Calu3 (cell line): ENCODE measurements around the gene AMPH. TPM values are rescaled to one million over a fixed set of nuclear protein-coding genes. Genes with fewer than 3 reads are reported as not detected.

Source experiments
- BruUV-seq: library from RNA; stranded (reverse); fragments of 400-500 nt; replicated peaks from 2 replicates; lab custom pipeline; 2021; lab: Mats Ljungman, UMichigan
- CTCF ChIA-PET: fragments of 300-600 bp; sonication (Branson Sonifier 250); formaldehyde crosslinking; loops from one replicate; lab custom pipeline; 2022; ENCODE audit warnings: antibody characterized with exemption; lab: Charles Lee
- DNase-seq: peaks from one replicate; pipeline ENCODE4 v3.0.0; 2022
- H3K27ac Mint-ChIP-seq: one replicate; pipeline ENCODE4 v1.8.0; 2022; ENCODE audit warnings: mixed read lengths; ENCODE audit not compliant: unreplicated experiment
- H3K27me3 Mint-ChIP-seq: one replicate; pipeline ENCODE4 v1.8.0; 2022; ENCODE audit warnings: mixed read lengths; ENCODE audit not compliant: unreplicated experiment
- H3K36me3 Mint-ChIP-seq: one replicate; pipeline ENCODE4 v1.8.0; 2022; ENCODE audit warnings: mild to moderate bottlenecking, moderate library complexity, mixed read lengths; ENCODE audit not compliant: insufficient read depth, unreplicated experiment
- H3K4me1 Mint-ChIP-seq: one replicate; pipeline ENCODE4 v1.8.0; 2022; ENCODE audit warnings: mild to moderate bottlenecking, low read depth, mixed read lengths; ENCODE audit not compliant: unreplicated experiment
- H3K4me3 Mint-ChIP-seq: one replicate; pipeline ENCODE4 v1.8.0; 2022; ENCODE audit warnings: mild to moderate bottlenecking, low read depth, moderate library complexity, mixed read lengths; ENCODE audit not compliant: unreplicated experiment
- H3K9me3 Mint-ChIP-seq: one replicate; pipeline ENCODE4 v1.8.0; 2022; ENCODE audit warnings: low read depth, mixed read lengths; ENCODE audit not compliant: unreplicated experiment
- CTCF ChIP-seq: fragments of 200-600 bp; IDR thresholded peaks from one replicate; pipeline ENCODE4 v1.8.0; 2022; ENCODE audit warnings: antibody characterized with exemption; ENCODE audit not compliant: unreplicated experiment
- intact Hi-C: fragments of 100-400 bp; cut with micrococcal nuclease; formaldehyde crosslinking; loops from one replicate; pipeline ENCODE4 v1.10.0; 2022; ENCODE audit not compliant: unreplicated experiment
- total RNA-seq: library from RNA; stranded (reverse); gene quantifications from 2 replicates; pipeline ENCODE4 v1.2.3, GENCODE V29; 2022

The AMPH gene
- total RNA-seq, 1 experiment from 2014 or later = not detected

GRCh38 chr7:38561166-38561565, 70.0 kb downstream of the AMPH start:
- DNase-seq = no peak
- no peak overlapping the region for H3K4me3 Mint-ChIP-seq
- H3K9me3 Mint-ChIP-seq = peaks cover 2% of the 10 kb centered on the region
- BruUV-seq = no TSS peak
- H3K36me3 Mint-ChIP-seq = no peaks in the 10 kb centered on the region
- intact Hi-C loops = no loop called here
- CTCF ChIA-PET = no interaction called here
- H3K4me1 Mint-ChIP-seq = no peaks in the 10 kb centered on the region
- no peak overlapping the region for H3K27ac Mint-ChIP-seq
- TF ChIP-seq CTCF = no peak
- peaks cover 65% of the 10 kb centered on the region for H3K27me3 Mint-ChIP-seq

GRCh38 chr7:38558761-38559345, 72.3 kb downstream of the AMPH start:
- Mint-ChIP-seq H3K36me3 (no peaks in the 10 kb centered on the region), H3K4me3 (no peak overlapping the region), H3K9me3 (no peaks in the 10 kb centered on the region), H3K27ac (no peak overlapping the region), H3K4me1 (no peaks in the 10 kb centered on the region), H3K27me3 (peaks cover 52% of the 10 kb centered on the region)
- no TSS peak for BruUV-seq
- CTCF ChIA-PET = no interaction called here
- no peak for TF ChIP-seq CTCF
- no peak for DNase-seq
- intact Hi-C loops = no loop called here

GRCh38 chr7:38554586-38554985, 76.6 kb downstream of the AMPH start:
- CTCF ChIA-PET = no interaction called here
- H3K27me3 Mint-ChIP-seq = peaks cover 56% of the 10 kb centered on the region
- no peak for DNase-seq
- H3K36me3 Mint-ChIP-seq = no peaks in the 10 kb centered on the region
- BruUV-seq = no TSS peak
- no peak overlapping the region for H3K27ac Mint-ChIP-seq
- no peak for TF ChIP-seq CTCF
- intact Hi-C loops = no loop called here
- H3K4me3 Mint-ChIP-seq = no peak overlapping the region
- H3K4me1 Mint-ChIP-seq = no peaks in the 10 kb centered on the region
- no peaks in the 10 kb centered on the region for H3K9me3 Mint-ChIP-seq

GRCh38 chr7:38550836-38551235, 80.3 kb downstream of the AMPH start:
- no peak for TF ChIP-seq CTCF
- Mint-ChIP-seq H3K27ac (no peak overlapping the region), H3K27me3 (peaks cover 71% of the 10 kb centered on the region), H3K4me3 (no peak overlapping the region), H3K4me1 (no peaks in the 10 kb centered on the region), H3K9me3 (no peaks in the 10 kb centered on the region), H3K36me3 (no peaks in the 10 kb centered on the region)
- DNase-seq = no peak
- intact Hi-C loops = no loop called here
- BruUV-seq = no TSS peak
- CTCF ChIA-PET = no interaction called here
